ENCODE data around the gene PPP1R2B. TPM values are rescaled to one million over a fixed set of nuclear protein-coding genes. Genes with fewer than 3 reads are reported as not detected.

Gene PPP1R2B
- polyA plus RNA-seq, 3 donors: 0.08 TPM; not detected in 2

- H4K20me1 ChIP-seq (ENCODE audit: insufficient read depth, low read length): no peaks in the 10 kb centered on the region
- no peak overlapping the region for H3K4me3 Mint-ChIP-seq
- no peaks in the 10 kb centered on the region for H3K27me3 ChIP-seq (ENCODE audit: control insufficient read depth in 2 of 2, insufficient read depth in 2 of 2, low read length in 2 of 2)
- no peak overlapping the region for H3K4me3 ChIP-seq (replicated peaks in 1 of 3; ENCODE audit: low read depth in 2 of 3, low read length in 3 of 3)
- H3K36me3 ChIP-seq (replicated peaks in 1 of 2; ENCODE audit: control insufficient read depth in 1 of 2, insufficient read depth in 2 of 2, low read length in 2 of 2): no peaks in the 10 kb centered on the region
- no peak for TF ChIP-seq CTCF (IDR thresholded peaks at IDR 0.05)
- no peaks in the 10 kb centered on the region for H3K4me1 ChIP-seq (ENCODE audit: control insufficient read depth in 1 of 2, insufficient read depth in 2 of 2, low read length in 2 of 2)
- no peak for DNase-seq
- H3K9me3 ChIP-seq (replicated peaks in 1 of 2; ENCODE audit: control insufficient read depth in 1 of 2, insufficient read depth in 1 of 2, low read length in 2 of 2): no peaks in the 10 kb centered on the region
- no peak overlapping the region for H3K27ac ChIP-seq (ENCODE audit: low read depth in 1 of 2, low read length in 2 of 2)
- no peak overlapping the region for H3K4me2 ChIP-seq (replicated peaks; ENCODE audit: extremely low read depth, low read length, poor library complexity, severe bottlenecking)
- peaks cover 2 to 6% (median 3%) of the 10 kb centered on the region in 3 donors for H3K27me3 Mint-ChIP-seq (ENCODE audit: low read depth in 3 of 3)
- H3K9me3 Mint-ChIP-seq: peaks cover 0 to 6% (median 0%) of the 10 kb centered on the region in 7 donors
- H3K9ac ChIP-seq (ENCODE audit: insufficient read depth, low read length, poor library complexity, severe bottlenecking): no peak overlapping the region
- peaks cover 1% of the 10 kb centered on the region for H3K4me1 Mint-ChIP-seq
- intact Hi-C loops (cut with micrococcal nuclease): no loop called here
- no peak overlapping the region for H2AFZ ChIP-seq (ENCODE audit: insufficient read depth, low read depth, low read length, poor library complexity, severe bottlenecking)
- no peaks in the 10 kb centered on the region for H3K79me2 ChIP-seq (ENCODE audit: insufficient read depth, low read length)
- no peaks in the 10 kb centered on the region for H3K36me3 Mint-ChIP-seq
- no peak overlapping the region for H3K27ac Mint-ChIP-seq
- WGBS (ENCODE audit: insufficient coverage): no CpG with 5 or more reads among the region's 4 CpGs
Measured at GRCh38 chr5:156824241-156824640, 25.9 kb upstream of the PPP1R2B start.

- TF ChIP-seq CTCF (IDR thresholded peaks at IDR 0.05): no peak
Measured at GRCh38 chr5:156824800-156825199, 25.3 kb upstream of the PPP1R2B start.

More at GRCh38 chr5:156824800-156825199, 25.3 kb upstream of the PPP1R2B start:
- Mint-ChIP-seq H3K4me1 (peaks cover 1% of the 10 kb centered on the region), H3K9me3 (peaks cover 0 to 6% (median 0%) of the 10 kb centered on the region in 7 donors), H3K36me3 (no peaks in the 10 kb centered on the region), H3K4me3 (no peak overlapping the region), H3K27me3 (ENCODE audit: low read depth in 3 of 3) (peaks cover 2 to 6% (median 4%) of the 10 kb centered on the region in 3 donors), H3K27ac (no peak overlapping the region)
- Histone ChIP-seq H3K9me3 (replicated peaks in 1 of 2; ENCODE audit: control insufficient read depth in 1 of 2, insufficient read depth in 1 of 2, low read length in 2 of 2) (no peaks in the 10 kb centered on the region), H3K79me2 (ENCODE audit: insufficient read depth, low read length) (no peaks in the 10 kb centered on the region), H3K9ac (ENCODE audit: insufficient read depth, low read length, poor library complexity, severe bottlenecking) (no peak overlapping the region), H3K4me1 (ENCODE audit: control insufficient read depth in 1 of 2, insufficient read depth in 2 of 2, low read length in 2 of 2) (no peaks in the 10 kb centered on the region), H4K20me1 (ENCODE audit: insufficient read depth, low read length) (no peaks in the 10 kb centered on the region), H3K27me3 (ENCODE audit: control insufficient read depth in 2 of 2, insufficient read depth in 2 of 2, low read length in 2 of 2) (no peaks in the 10 kb centered on the region), H3K27ac (ENCODE audit: low read depth in 1 of 2, low read length in 2 of 2) (no peak overlapping the region), H3K36me3 (replicated peaks in 1 of 2; ENCODE audit: control insufficient read depth in 1 of 2, insufficient read depth in 2 of 2, low read length in 2 of 2) (no peaks in the 10 kb centered on the region), H2AFZ (ENCODE audit: insufficient read depth, low read depth, low read length, poor library complexity, severe bottlenecking) (no peak overlapping the region), H3K4me3 (replicated peaks in 1 of 3; ENCODE audit: low read depth in 2 of 3, low read length in 3 of 3) (no peak overlapping the region), H3K4me2 (replicated peaks; ENCODE audit: extremely low read depth, low read length, poor library complexity, severe bottlenecking) (no peak overlapping the region)
- DNase-seq: no peak
- no CpG with 5 or more reads among the region's 2 CpGs for WGBS (ENCODE audit: insufficient coverage)
- intact Hi-C loops (cut with micrococcal nuclease): no loop called here

Data from CD14-positive monocyte (primary cell).